OCI-LY7 (cell line): ENCODE measurements around the gene RAB40C.

Experiments used
- EZH2phosphoT487 ChIP-seq: fragments of 200-600 bp; sonication (generic); IDR thresholded peaks from 2 replicates; pipeline ENCODE4 v1.6.1; 2018; ENCODE audit warnings: low read depth, borderline replicate concordance, mild to moderate bottlenecking, mixed run types, antibody characterized with exemption, low read length, moderate library complexity, mixed read lengths
- TF ChIP-seq, protein P1 (sequence below): fragments of 200-600 bp; sonication (generic); conservative IDR thresholded peaks from 2 replicates; pipeline ENCODE4 v1.5.1; 2014; ENCODE audit warnings: mild to moderate bottlenecking, antibody characterized with exemption, low read length, moderate library complexity, mixed read lengths

DNA sequence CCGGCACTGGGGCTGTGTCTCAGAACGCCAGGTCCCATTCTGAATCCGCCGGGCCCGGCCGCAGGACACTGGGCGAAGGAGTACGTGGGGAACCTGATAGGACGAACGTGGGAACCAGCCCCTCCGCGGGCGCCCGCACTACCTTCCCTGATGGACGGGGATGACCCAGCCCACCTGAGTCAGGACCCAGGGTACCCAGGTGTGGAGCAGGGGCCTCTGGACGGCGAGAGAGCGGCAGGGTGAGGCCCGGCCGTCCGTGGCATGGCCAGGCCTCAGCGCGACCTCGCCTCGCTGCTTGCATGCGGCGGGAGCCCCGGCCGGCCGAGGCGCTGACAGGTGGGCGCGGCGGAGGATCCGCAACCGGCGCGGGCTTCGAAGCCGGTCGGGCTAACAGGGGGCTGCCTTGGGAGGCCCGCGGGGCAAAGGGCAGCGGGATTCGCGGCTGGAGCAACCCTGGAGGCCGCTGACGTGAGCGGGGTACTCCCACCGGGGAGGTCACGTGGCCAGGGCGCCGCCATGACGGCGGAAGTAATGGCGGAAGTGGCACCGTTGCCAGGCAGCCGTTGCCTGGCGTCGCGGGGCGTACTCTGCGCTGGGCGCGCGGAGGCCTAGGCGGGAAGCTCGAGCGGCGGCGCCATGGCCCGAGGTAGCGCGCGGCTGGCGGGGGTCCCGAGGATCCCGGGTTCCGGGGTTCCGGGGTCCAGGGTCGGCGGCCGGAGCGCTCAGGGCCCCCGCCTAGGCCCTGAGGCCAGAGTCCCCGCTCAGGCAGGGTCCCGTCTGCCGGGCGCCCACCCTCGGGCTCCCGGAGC lies 59.1 kb downstream of the RAB40C start, which contains the start of gene WDR90:
- TF ChIP-seq, protein P1, sequence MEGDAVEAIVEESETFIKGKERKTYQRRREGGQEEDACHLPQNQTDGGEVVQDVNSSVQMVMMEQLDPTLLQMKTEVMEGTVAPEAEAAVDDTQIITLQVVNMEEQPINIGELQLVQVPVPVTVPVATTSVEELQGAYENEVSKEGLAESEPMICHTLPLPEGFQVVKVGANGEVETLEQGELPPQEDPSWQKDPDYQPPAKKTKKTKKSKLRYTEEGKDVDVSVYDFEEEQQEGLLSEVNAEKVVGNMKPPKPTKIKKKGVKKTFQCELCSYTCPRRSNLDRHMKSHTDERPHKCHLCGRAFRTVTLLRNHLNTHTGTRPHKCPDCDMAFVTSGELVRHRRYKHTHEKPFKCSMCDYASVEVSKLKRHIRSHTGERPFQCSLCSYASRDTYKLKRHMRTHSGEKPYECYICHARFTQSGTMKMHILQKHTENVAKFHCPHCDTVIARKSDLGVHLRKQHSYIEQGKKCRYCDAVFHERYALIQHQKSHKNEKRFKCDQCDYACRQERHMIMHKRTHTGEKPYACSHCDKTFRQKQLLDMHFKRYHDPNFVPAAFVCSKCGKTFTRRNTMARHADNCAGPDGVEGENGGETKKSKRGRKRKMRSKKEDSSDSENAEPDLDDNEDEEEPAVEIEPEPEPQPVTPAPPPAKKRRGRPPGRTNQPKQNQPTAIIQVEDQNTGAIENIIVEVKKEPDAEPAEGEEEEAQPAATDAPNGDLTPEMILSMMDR: no peak
- no peak for TF ChIP-seq EZH2phosphoT487
